IMR-90 (cell line): Measurements from ENCODE around the gene EFHD1. TPM values are rescaled to one million over a fixed set of nuclear protein-coding genes. Genes with fewer than 3 reads are reported as not detected.

Experiments
- ATAC-seq: fragments of 200-7000 bp; cut with Tn5 transposase; 2 replicates; pipeline ENCODE4 v1.9.1; 2020; ENCODE audit warnings: low read depth, mild to moderate bottlenecking, moderate library complexity
- BruUV-seq: library from RNA; stranded (reverse); fragments of 400-500 nt; replicated peaks from 2 replicates; lab custom pipeline; 2021; lab: Mats Ljungman, UMichigan
- CTCF ChIA-PET: fragments of 300-600 bp; formaldehyde crosslinking; extraction: SDS; loops from one replicate; lab custom pipeline; 2021; ENCODE audit warnings: antibody characterized with exemption; lab: Yijun Ruan, JAX
- POLR2A ChIA-PET: fragments of 300-600 bp; sonication (Branson Sonifier 250); formaldehyde crosslinking; loops from one replicate; lab custom pipeline; 2022; ENCODE audit warnings: antibody characterized with exemption; ENCODE audit not compliant: unreplicated experiment; lab: Charles Lee
- DNase-seq: peaks from one replicate; pipeline ENCODE4 v3.0.0; 2013
- H2AFZ ChIP-seq: replicated peaks from 2 replicates; pipeline ENCODE3; 2013; ENCODE audit warnings: low read length, mild to moderate bottlenecking; ENCODE audit not compliant: poor library complexity
- H2AK5ac ChIP-seq: 2 replicates; pipeline ENCODE4 v1.6.1; 2013; ENCODE audit warnings: low read depth, low read length, inconsistent platforms
- H2AK9ac ChIP-seq: replicated peaks from 2 replicates; pipeline ENCODE3; 2013; ENCODE audit warnings: mild to moderate bottlenecking, low read depth, low read length, moderate library complexity; ENCODE audit not compliant: poor library complexity
- H2BK120ac ChIP-seq: 2 replicates; pipeline ENCODE4 v1.6.1; 2013; ENCODE audit warnings: low read depth, low read length, inconsistent platforms
- H2BK15ac ChIP-seq: 3 replicates; pipeline ENCODE4 v1.6.1; 2013; ENCODE audit warnings: low read depth, low read length, inconsistent platforms
- H2BK20ac ChIP-seq: 2 replicates; pipeline ENCODE4 v1.6.1; 2013; ENCODE audit warnings: low read depth, mild to moderate bottlenecking, inconsistent platforms, low read length, moderate library complexity
- H2BK5ac ChIP-seq: 2 replicates; pipeline ENCODE4 v1.6.1; 2013; ENCODE audit warnings: mild to moderate bottlenecking, low read depth, low read length, inconsistent platforms; ENCODE audit not compliant: poor library complexity, severe bottlenecking
- H3K14ac ChIP-seq: replicated peaks from 2 replicates; pipeline ENCODE4 v1.6.1; 2013; ENCODE audit warnings: low read depth, low read length, inconsistent platforms
- H3K18ac ChIP-seq: 2 replicates; pipeline ENCODE4 v1.6.1; 2013; ENCODE audit warnings: low read depth, low read length, control low read depth
- H3K23ac ChIP-seq: 2 replicates; pipeline ENCODE4 v1.6.1; 2013; ENCODE audit warnings: low read depth, low read length, inconsistent platforms
- H3K27ac ChIP-seq: 2 replicates; pipeline ENCODE4 v1.5.1; 2013; ENCODE audit warnings: mild to moderate bottlenecking, control low read depth, low read length; ENCODE audit not compliant: insufficient read depth
- H3K27me3 ChIP-seq: 2 replicates; pipeline ENCODE4 v1.6.1; 2013; ENCODE audit warnings: low read length; ENCODE audit not compliant: control insufficient read depth, insufficient read depth
- H3K36me3 ChIP-seq: 2 replicates; pipeline ENCODE4 v1.6.1; 2013; ENCODE audit warnings: low read length, mixed read lengths; ENCODE audit not compliant: control insufficient read depth, insufficient read depth
- H3K4ac ChIP-seq: 2 replicates; pipeline ENCODE4 v1.6.1; 2013; ENCODE audit warnings: low read depth, low read length, inconsistent platforms
- H3K4me1 ChIP-seq: 2 replicates; pipeline ENCODE4 v1.6.1; 2013; ENCODE audit warnings: low read length, mixed read lengths; ENCODE audit not compliant: control insufficient read depth, insufficient read depth
- H3K4me2 ChIP-seq: 2 replicates; pipeline ENCODE4 v1.6.1; 2013; ENCODE audit warnings: low read depth, mild to moderate bottlenecking, control low read depth, low read length, moderate library complexity
- H3K4me3 ChIP-seq: 2 replicates; pipeline ENCODE4 v1.5.1; 2013; ENCODE audit warnings: low read depth, mild to moderate bottlenecking, control low read depth, low read length, moderate library complexity; ENCODE audit not compliant: insufficient read depth
- H3K56ac ChIP-seq: 2 replicates; pipeline ENCODE4 v1.6.1; 2013; ENCODE audit warnings: low read length, inconsistent platforms; ENCODE audit not compliant: insufficient read depth; ENCODE audit errors: extremely low read depth
- H3K79me1 ChIP-seq, 2 experiments: 2 replicates each; pipeline ENCODE4 v1.6.1; 2013; ENCODE audit warnings: low read length in 2 of 2, inconsistent platforms in 1 of 2, low read depth in 1 of 2
- H3K9ac ChIP-seq: 2 replicates; pipeline ENCODE4 v1.6.1; 2013; ENCODE audit warnings: low read depth, low read length, control low read depth
- H3K9me1 ChIP-seq: 2 replicates; pipeline ENCODE4 v1.6.1; 2013; ENCODE audit warnings: low read length, inconsistent platforms; ENCODE audit not compliant: insufficient read depth
- H3K9me3 ChIP-seq: 2 replicates; pipeline ENCODE4 v1.6.1; 2013; ENCODE audit warnings: low read length; ENCODE audit not compliant: control insufficient read depth, insufficient read depth
- H4K20me1 ChIP-seq: 2 replicates; pipeline ENCODE4 v1.6.1; 2013; ENCODE audit warnings: low read length, inconsistent platforms; ENCODE audit not compliant: insufficient read depth
- H4K5ac ChIP-seq: 2 replicates; pipeline ENCODE4 v1.6.1; 2013; ENCODE audit warnings: mild to moderate bottlenecking, low read depth, low read length, control low read depth
- H4K8ac ChIP-seq, 2 experiments: 2 replicates each; pipeline ENCODE4 v1.6.1; 2013; ENCODE audit warnings: low read depth in 2 of 2, low read length in 2 of 2, control low read depth in 1 of 2, inconsistent platforms in 1 of 2
- H4K91ac ChIP-seq: 2 replicates; pipeline ENCODE4 v1.6.1; 2013; ENCODE audit warnings: low read depth, low read length, inconsistent platforms; ENCODE audit not compliant: insufficient read depth
- BHLHE40 ChIP-seq: fragments of 150-350 bp; IDR thresholded peaks from 2 replicates; pipeline ENCODE4 v1.6.1; 2016; ENCODE audit warnings: mild to moderate bottlenecking, low read depth, low read length
- CHD1 ChIP-seq: IDR thresholded peaks from 2 replicates; pipeline ENCODE4 v1.6.1; 2012; ENCODE audit warnings: low read depth, low read length, improper control_type of control experiment
- ELK1 ChIP-seq: fragments of 150-350 bp; IDR thresholded peaks from 2 replicates; pipeline ENCODE4 v1.6.1; 2016; ENCODE audit warnings: low read depth, mild to moderate bottlenecking, low read length, moderate library complexity, borderline replicate concordance
- FOS ChIP-seq: fragments of 150-350 bp; IDR thresholded peaks from 2 replicates; pipeline ENCODE4 v1.6.1; 2016; ENCODE audit warnings: low read depth, low read length
- NFE2L2 ChIP-seq: fragments of 150-350 bp; IDR thresholded peaks from 2 replicates; pipeline ENCODE4 v1.6.1; 2016; ENCODE audit warnings: low read depth, mild to moderate bottlenecking, low read length
- POLR2A ChIP-seq: IDR thresholded peaks from 2 replicates; pipeline ENCODE4 v1.6.1; 2012; ENCODE audit warnings: mild to moderate bottlenecking, low read depth, low read length
- RAD21 ChIP-seq: IDR thresholded peaks from 2 replicates; pipeline ENCODE4 v1.6.1; 2012; ENCODE audit warnings: low read length, improper control_type of control experiment
- RCOR1 ChIP-seq: IDR thresholded peaks from 2 replicates; pipeline ENCODE4 v1.6.1; 2012; ENCODE audit warnings: mild to moderate bottlenecking, low read length, improper control_type of control experiment; ENCODE audit not compliant: insufficient replicate concordance
- SMC3 ChIP-seq: fragments of 150-350 bp; IDR thresholded peaks from 2 replicates; pipeline ENCODE4 v1.6.1; 2016; ENCODE audit warnings: low read depth, mild to moderate bottlenecking, antibody characterized with exemption, low read length, moderate library complexity
- WGBS, 2 experiments: methylation state at CpG; one replicate each; pipeline versions ENCODE4 v1.1.5 to v1.1.7; 2013; ENCODE audit warnings: missing lambda C conversion rate in 2 of 2; ENCODE audit not compliant: insufficient read length in 1 of 2; ENCODE audit errors: extremely low coverage in 2 of 2; 5-methylcytosine and 5-hydroxymethylcytosine counted together
- dilution Hi-C: fragments of 300-500 bp; cut with HindIII; formaldehyde crosslinking; loops from one replicate; pipeline ENCODE4 v1.14.3; 2018; ENCODE audit warnings: low sequenced_read_pairs; ENCODE audit not compliant: unreplicated experiment
- in situ Hi-C: fragments of 300-500 bp; cut with MboI; formaldehyde crosslinking; loops from 3 replicates; pipeline ENCODE4 v1.14.3; 2019; ENCODE audit warnings: low sequenced_read_pairs, inconsistent platforms, mixed read lengths
- intact Hi-C: fragments of 100-400 bp; cut with micrococcal nuclease; formaldehyde crosslinking; loops from 2 replicates; pipeline ENCODE4 v1.10.0; 2022
- polyA plus RNA-seq, 3 experiments: library from polyadenylated mRNA; depleted of rRNA; stranded (reverse); fragments of >200 nt; gene quantifications; 2 replicates each; pipeline ENCODE4 v1.2.3, GENCODE V29; 2012; ENCODE audit warnings: low replicate concordance in 1 of 3
- total RNA-seq: library from RNA; depleted of rRNA; stranded (reverse); fragments of >200 nt; gene quantifications from 2 replicates; pipeline ENCODE4 v1.2.3, GENCODE V29; 2012
- TF ChIP-seq, protein P1 (sequence below): conservative IDR thresholded peaks from 2 replicates; pipeline ENCODE4 v1.5.1; 2012; ENCODE audit warnings: mild to moderate bottlenecking, low read depth, low read length, improper control_type of control experiment

EFHD1 gene
- total and polyA plus RNA-seq, 2 of the 4 experiments (the other 2 are of a cell fraction): 0.27 TPM; not detected in 1

DNA sequence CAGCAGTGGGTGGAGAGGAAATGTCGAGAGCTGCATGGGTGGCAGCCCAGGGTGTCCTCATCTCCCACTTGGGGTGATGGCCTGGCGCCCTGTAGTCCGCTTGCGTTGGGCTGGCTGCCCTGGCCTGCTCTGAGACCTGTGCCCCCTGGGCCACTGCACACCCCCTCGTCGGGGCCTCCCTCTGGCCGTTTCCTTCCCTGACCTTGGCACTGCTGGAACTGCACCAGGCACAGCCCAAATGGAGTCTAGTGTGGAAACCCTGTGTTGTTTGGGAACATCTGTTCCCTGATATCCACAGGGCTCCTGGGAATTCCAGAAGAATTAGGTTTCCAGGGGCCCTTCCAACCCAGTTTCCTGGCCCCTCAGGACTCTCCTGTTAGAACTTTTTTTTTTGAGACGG lies 13.9 kb downstream of the EFHD1 start:
- H3K4ac ChIP-seq: no peak overlapping the region
- no peak overlapping the region for H2AK9ac ChIP-seq
- no peak overlapping the region for H3K4me2 ChIP-seq
- H3K9me3 ChIP-seq: no peaks in the 10 kb centered on the region
- no peak overlapping the region for H3K23ac ChIP-seq
- WGBS, 2 experiments: no CpG with 5 or more reads among the region's 8 CpGs
- POLR2A ChIA-PET: no interaction called here
- H3K56ac ChIP-seq: no peak overlapping the region
- H3K4me3 ChIP-seq: no peak overlapping the region
- H2BK120ac ChIP-seq: no peak overlapping the region
- H4K8ac ChIP-seq: no peak overlapping the region
- no peak overlapping the region for H3K18ac ChIP-seq
- no peaks in the 10 kb centered on the region for H4K20me1 ChIP-seq
- H3K9ac ChIP-seq: no peak overlapping the region
- H4K5ac ChIP-seq: no peak overlapping the region
- DNase-seq (no peak), ATAC-seq (no peak)
- H3K14ac ChIP-seq: no peak overlapping the region
- no peak for TF ChIP-seq RCOR1
- TF ChIP-seq POLR2A: no peak
- no peak for TF ChIP-seq ELK1
- no peak for TF ChIP-seq FOS
- no peak for TF ChIP-seq RAD21
- TF ChIP-seq BHLHE40: no peak
- TF ChIP-seq, protein P1, sequence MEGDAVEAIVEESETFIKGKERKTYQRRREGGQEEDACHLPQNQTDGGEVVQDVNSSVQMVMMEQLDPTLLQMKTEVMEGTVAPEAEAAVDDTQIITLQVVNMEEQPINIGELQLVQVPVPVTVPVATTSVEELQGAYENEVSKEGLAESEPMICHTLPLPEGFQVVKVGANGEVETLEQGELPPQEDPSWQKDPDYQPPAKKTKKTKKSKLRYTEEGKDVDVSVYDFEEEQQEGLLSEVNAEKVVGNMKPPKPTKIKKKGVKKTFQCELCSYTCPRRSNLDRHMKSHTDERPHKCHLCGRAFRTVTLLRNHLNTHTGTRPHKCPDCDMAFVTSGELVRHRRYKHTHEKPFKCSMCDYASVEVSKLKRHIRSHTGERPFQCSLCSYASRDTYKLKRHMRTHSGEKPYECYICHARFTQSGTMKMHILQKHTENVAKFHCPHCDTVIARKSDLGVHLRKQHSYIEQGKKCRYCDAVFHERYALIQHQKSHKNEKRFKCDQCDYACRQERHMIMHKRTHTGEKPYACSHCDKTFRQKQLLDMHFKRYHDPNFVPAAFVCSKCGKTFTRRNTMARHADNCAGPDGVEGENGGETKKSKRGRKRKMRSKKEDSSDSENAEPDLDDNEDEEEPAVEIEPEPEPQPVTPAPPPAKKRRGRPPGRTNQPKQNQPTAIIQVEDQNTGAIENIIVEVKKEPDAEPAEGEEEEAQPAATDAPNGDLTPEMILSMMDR: no peak
- no peak for TF ChIP-seq CHD1
- no peak for TF ChIP-seq NFE2L2
- no peak for TF ChIP-seq SMC3
- H2BK20ac ChIP-seq: no peak overlapping the region
- CTCF ChIA-PET: no interaction called here
- no peaks in the 10 kb centered on the region for H3K4me1 ChIP-seq
- H2AFZ ChIP-seq: no peak overlapping the region
- no peak overlapping the region for H3K27ac ChIP-seq
- no peak overlapping the region for H2AK5ac ChIP-seq
- no peaks in the 10 kb centered on the region for H3K36me3 ChIP-seq
- no peak overlapping the region for H2BK5ac ChIP-seq
- dilution Hi-C loops (no loop called here), intact Hi-C loops (no loop called here), in situ Hi-C loops (no loop called here)
- H3K9me1 ChIP-seq: no peaks in the 10 kb centered on the region
- BruUV-seq: no TSS peak
- no peaks in the 10 kb centered on the region for H3K79me1 ChIP-seq
- no peak overlapping the region for H4K91ac ChIP-seq
- no peak overlapping the region for H2BK15ac ChIP-seq
- peaks cover 19% of the 10 kb centered on the region for H3K27me3 ChIP-seq
